ENCODE measurements around the gene ZMIZ1. TPM values are rescaled to one million over a fixed set of nuclear protein-coding genes. Genes with fewer than 3 reads are reported as not detected.
A peak's percentile ranks its signal among the peaks of the same experiment; 100 is the strongest.

The ZMIZ1 gene
- total and polyA plus RNA-seq, 4 donors: 18.3 to 80.2 (median 42.6) TPM

DNA sequence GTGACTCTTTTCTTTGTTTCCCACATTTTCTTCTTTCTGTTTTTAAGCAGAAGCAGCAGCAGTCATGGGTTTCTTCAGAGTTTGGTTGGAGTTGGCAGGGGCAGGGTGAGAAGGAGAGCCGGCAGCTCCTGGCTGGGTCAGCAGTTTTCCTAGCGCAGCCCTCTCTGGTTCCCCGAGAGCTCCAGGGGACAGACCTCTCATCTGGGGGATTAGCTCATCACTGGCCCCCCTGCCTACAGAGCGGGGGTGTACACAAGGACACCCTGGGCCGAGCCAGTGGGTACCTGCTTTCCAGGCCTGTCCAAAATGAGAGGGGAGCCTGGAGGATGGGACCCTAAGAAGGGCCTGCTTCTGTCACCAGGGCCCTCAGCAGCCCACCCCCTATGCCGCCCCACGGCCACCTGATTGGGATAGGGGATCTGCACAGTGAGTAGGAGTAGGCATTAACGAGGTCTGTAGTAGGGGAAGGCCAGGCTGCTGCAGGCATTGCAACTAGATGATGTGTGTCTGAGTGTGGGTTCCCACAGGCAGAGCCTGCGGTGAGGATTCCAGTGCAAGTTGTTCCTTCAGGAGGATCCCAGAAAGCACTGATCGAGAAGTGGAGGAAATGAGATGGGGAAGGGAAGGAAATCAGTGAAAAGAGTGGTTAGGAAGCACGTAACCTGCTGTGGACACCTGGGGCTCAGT, 155.6 kb downstream of the ZMIZ1 start:
- Histone ChIP-seq H3K27ac (ENCODE audit: low read depth in 1 of 2, low read length in 1 of 2) (peak overlapping the region; percentile 7 to 92), H3K36me3 (ENCODE audit: control insufficient read depth in 4 of 4, insufficient read depth in 4 of 4, low read length in 4 of 4) (peaks cover 0 to 15% (median 12%) of the 10 kb centered on the region in 4 donors), H3K4me3 (no peak overlapping the region), H3K9me3 (ENCODE audit: control insufficient read depth in 4 of 4, insufficient read depth in 3 of 4, low read length in 3 of 4) (no peaks in the 10 kb centered on the region), H3K4me1 (ENCODE audit: control insufficient read depth in 5 of 5, insufficient read depth in 5 of 5, low read length in 5 of 5) (peaks cover 15 to 61% (median 44%) of the 10 kb centered on the region in 5 donors), H3K9ac (ENCODE audit: insufficient read depth in 1 of 2, low read length in 2 of 2) (no peak overlapping the region), H3K27me3 (ENCODE audit: control insufficient read depth in 3 of 3, insufficient read depth in 3 of 3, low read length in 2 of 3) (no peaks in the 10 kb centered on the region)
- TF ChIP-seq CTCF (IDR thresholded peaks at IDR 0.05; ENCODE audit: control extremely low read depth, extremely low read depth): no peak
- DNase-seq: no peak
- 82 to 88% methylated on average over 11 of the region's 11 CpGs for WGBS, 2 donors
- no peak for ATAC-seq (ENCODE audit: insufficient read depth, low FRiP score)

GRCh38 chr10:79224992-79225391, 156.2 kb downstream of the ZMIZ1 start:
- H3K36me3 ChIP-seq (ENCODE audit: control insufficient read depth in 4 of 4, insufficient read depth in 4 of 4, low read length in 4 of 4): peaks cover 0 to 15% (median 9%) of the 10 kb centered on the region in 4 donors
- no peak for ATAC-seq (ENCODE audit: insufficient read depth, low FRiP score)
- WGBS, 2 donors: 90 to 92% methylated on average over 5 of the region's 5 CpGs
- H3K9ac ChIP-seq (ENCODE audit: insufficient read depth in 1 of 2, low read length in 2 of 2): no peak overlapping the region
- no peak for TF ChIP-seq CTCF (IDR thresholded peaks at IDR 0.05; ENCODE audit: control extremely low read depth, extremely low read depth)
- no peak overlapping the region for H3K27ac ChIP-seq (ENCODE audit: low read depth in 1 of 2, low read length in 1 of 2)
- no peak overlapping the region for H3K4me3 ChIP-seq
- no peaks in the 10 kb centered on the region for H3K27me3 ChIP-seq (ENCODE audit: control insufficient read depth in 3 of 3, insufficient read depth in 3 of 3, low read length in 2 of 3)
- no peak for DNase-seq
- no peaks in the 10 kb centered on the region for H3K9me3 ChIP-seq (ENCODE audit: control insufficient read depth in 4 of 4, insufficient read depth in 3 of 4, low read length in 3 of 4)
- peaks cover 15 to 63% (median 48%) of the 10 kb centered on the region in 5 donors for H3K4me1 ChIP-seq (ENCODE audit: control insufficient read depth in 5 of 5, insufficient read depth in 5 of 5, low read length in 5 of 5)

DNA sequence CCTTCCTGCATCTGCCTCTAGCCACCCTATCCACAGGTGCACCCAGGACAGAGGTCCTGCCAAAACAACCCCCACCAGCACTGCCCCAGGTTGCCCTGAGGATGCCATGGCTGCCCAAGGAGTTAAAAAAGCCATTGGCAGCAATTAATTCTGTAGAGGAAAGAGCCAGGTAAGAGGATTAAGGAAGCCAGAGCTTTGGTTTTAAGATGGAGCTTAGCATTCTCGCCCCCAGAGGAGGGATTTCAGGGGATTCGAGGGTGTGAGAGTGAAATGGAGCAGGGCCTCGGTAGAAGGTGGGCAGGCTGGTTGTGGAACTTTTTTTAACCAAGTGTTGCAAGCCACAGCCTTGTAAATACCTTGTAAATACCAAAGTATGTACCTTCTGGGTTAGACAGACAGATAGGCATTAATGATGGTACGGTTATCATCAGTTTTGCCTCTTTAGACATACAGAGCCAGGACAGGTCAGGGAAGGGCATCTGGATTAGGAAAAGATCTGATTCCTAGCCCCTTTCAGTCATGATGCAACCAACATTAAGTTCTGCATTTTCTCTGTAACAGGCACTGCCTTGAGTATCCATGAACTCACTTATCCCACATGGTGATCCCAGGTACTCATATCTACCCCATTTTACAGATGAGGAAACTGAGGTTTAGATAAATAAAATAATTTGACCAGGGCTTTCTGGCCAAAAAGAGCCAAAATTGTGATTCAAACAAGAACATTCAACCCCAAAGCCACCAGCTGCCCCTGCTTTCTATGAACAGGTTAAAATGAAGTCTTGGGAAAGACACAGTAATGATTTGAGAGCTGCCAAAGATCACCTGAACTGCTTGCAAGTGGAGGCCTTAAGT, 157.9 kb downstream of the ZMIZ1 start:
- 83 to 94% methylated on average over 4 of the region's 4 CpGs for WGBS, 2 donors
- no peak for ATAC-seq (ENCODE audit: insufficient read depth, low FRiP score)
- no peaks in the 10 kb centered on the region for H3K27me3 ChIP-seq (ENCODE audit: control insufficient read depth in 3 of 3, insufficient read depth in 3 of 3, low read length in 2 of 3)
- H3K9me3 ChIP-seq (ENCODE audit: control insufficient read depth in 4 of 4, insufficient read depth in 3 of 4, low read length in 3 of 4): no peaks in the 10 kb centered on the region
- no peak for TF ChIP-seq CTCF (IDR thresholded peaks at IDR 0.05; ENCODE audit: control extremely low read depth, extremely low read depth)
- H3K9ac ChIP-seq (ENCODE audit: insufficient read depth in 1 of 2, low read length in 2 of 2): no peak overlapping the region
- DNase-seq: no peak
- peaks cover 0 to 15% (median 10%) of the 10 kb centered on the region in 4 donors for H3K36me3 ChIP-seq (ENCODE audit: control insufficient read depth in 4 of 4, insufficient read depth in 4 of 4, low read length in 4 of 4)
- H3K4me1 ChIP-seq (ENCODE audit: control insufficient read depth in 5 of 5, insufficient read depth in 5 of 5, low read length in 5 of 5): peaks cover 13 to 56% (median 35%) of the 10 kb centered on the region in 5 donors
- H3K4me3 ChIP-seq: no peak overlapping the region
- no peak overlapping the region for H3K27ac ChIP-seq (ENCODE audit: low read depth in 1 of 2, low read length in 1 of 2)

All from lung (tissue), 12 donors.